ENCODE results near the gene POLR2E.

Gene POLR2E

GRCh38 chr19:1042689-1043511 lies 52.3 kb downstream of the POLR2E start:
- DNase-seq = no peak

- DNase-seq = no peak
Observed at GRCh38 chr19:1041835-1042685, 53.1 kb downstream of the POLR2E start.

- DNase-seq = no peak
Observed at GRCh38 chr19:1041272-1041834, 53.8 kb downstream of the POLR2E start.

- peak; percentile 94 for DNase-seq
Observed at GRCh38 chr19:1040476-1041271, 54.5 kb downstream of the POLR2E start.

GRCh38 chr19:1039646-1040475 lies 55.3 kb downstream of the POLR2E start, which contains the start of gene ABCA7:
TSS of gene ABCA7 (plus strand) at chr19:1040107. CDS start at chr19:1041362, 1,255 bp downstream.
- peak; percentile 99 for DNase-seq

- DNase-seq = no peak
Observed at GRCh38 chr19:1038978-1039645, 56.1 kb downstream of the POLR2E start.

- DNase-seq = no peak
Observed at GRCh38 chr19:1037621-1038064, 57.5 kb downstream of the POLR2E start.

All from CD4-positive, alpha-beta T cell treated with Interleukin-17A for 1 hour (primary cell).